Measurements from ENCODE around the gene IZUMO4.

DNA sequence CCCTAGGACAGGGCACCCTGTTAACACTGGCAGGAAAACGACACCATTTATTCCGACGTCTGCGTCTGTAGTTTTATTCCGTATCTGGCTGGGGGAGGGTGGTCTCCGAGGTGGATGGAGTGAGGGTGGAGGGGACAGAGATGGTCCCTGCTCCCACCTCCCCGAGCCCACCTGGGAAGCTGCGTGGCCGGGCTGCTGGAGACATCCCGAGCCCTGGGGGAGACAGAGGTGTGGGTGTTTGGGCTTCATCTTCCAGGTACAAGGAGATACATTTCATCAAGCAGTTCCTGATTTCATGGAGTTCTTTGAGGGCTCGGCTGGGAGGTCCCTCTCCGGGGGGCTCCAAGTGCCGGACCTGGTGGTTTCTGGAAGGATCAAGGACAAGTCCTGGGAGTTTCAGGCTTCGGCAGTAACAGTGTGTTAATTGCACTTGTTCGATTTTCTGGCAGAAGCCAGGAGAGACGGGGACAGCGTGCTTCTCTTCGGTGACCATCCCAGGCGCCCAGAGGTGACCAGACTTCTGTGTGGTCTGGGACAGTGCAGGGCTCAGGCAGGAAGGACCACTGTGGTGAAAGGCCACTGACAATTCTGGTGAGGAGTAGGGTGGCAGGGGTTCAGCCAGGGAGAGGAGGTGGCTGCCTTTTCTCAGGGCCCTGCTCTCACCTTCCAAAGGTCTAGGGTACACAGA is 25.6 kb upstream of the IZUMO4 start:
- TF ChIP-seq, protein P1, sequence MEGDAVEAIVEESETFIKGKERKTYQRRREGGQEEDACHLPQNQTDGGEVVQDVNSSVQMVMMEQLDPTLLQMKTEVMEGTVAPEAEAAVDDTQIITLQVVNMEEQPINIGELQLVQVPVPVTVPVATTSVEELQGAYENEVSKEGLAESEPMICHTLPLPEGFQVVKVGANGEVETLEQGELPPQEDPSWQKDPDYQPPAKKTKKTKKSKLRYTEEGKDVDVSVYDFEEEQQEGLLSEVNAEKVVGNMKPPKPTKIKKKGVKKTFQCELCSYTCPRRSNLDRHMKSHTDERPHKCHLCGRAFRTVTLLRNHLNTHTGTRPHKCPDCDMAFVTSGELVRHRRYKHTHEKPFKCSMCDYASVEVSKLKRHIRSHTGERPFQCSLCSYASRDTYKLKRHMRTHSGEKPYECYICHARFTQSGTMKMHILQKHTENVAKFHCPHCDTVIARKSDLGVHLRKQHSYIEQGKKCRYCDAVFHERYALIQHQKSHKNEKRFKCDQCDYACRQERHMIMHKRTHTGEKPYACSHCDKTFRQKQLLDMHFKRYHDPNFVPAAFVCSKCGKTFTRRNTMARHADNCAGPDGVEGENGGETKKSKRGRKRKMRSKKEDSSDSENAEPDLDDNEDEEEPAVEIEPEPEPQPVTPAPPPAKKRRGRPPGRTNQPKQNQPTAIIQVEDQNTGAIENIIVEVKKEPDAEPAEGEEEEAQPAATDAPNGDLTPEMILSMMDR (conservative IDR thresholded peaks at IDR 0.05 in 1 of 2, IDR thresholded peaks at IDR 0.05 in 1 of 2; ENCODE audit: extremely low read depth in 1 of 2, insufficient read depth in 1 of 2, low read depth in 1 of 2, low read length in 2 of 2) = no peak
- no peak for TF ChIP-seq EZH2 (IDR thresholded peaks at IDR 0.05; ENCODE audit: borderline replicate concordance, low read length)
